ENCODE measurements around the gene OR52E2. TPM values are rescaled to one million over a fixed set of nuclear protein-coding genes. Genes with fewer than 3 reads are reported as not detected.

OR52E2 gene
- total RNA-seq, 4 donors from 2014 or later, result 2.7 TPM; not detected in 3

DNA sequence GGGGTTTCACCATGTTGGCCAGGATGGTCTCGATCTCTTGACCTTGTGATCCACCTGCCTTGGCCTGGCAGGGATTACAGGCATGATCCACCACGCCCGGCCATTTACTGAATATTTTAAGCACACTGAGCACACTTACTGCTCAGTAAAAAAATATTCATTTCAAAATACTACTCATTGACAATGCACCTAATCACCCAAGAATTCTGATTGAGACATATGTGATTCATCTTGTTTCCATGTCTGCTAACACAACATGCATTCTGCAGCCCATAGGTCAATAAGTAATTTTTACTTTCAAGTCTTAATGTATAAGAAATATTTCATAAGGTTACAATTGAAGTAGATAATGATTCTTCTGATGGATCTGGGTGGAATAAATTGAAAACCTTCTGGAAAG is 17.3 kb downstream of the OR52E2 start:
- no peak overlapping the region for H3K4me3 ChIP-seq (ENCODE audit: low read depth, poor library complexity, severe bottlenecking)
- intact Hi-C loops (cut with DNase I; ENCODE audit: low total_unique reads), result no loop called here
- 79 to 91% methylated on average over 3 of the region's 3 CpGs for WGBS, 2 donors
- no peak for TF ChIP-seq POLR2A (IDR thresholded peaks at IDR 0.05)
- TF ChIP-seq, protein P1, sequence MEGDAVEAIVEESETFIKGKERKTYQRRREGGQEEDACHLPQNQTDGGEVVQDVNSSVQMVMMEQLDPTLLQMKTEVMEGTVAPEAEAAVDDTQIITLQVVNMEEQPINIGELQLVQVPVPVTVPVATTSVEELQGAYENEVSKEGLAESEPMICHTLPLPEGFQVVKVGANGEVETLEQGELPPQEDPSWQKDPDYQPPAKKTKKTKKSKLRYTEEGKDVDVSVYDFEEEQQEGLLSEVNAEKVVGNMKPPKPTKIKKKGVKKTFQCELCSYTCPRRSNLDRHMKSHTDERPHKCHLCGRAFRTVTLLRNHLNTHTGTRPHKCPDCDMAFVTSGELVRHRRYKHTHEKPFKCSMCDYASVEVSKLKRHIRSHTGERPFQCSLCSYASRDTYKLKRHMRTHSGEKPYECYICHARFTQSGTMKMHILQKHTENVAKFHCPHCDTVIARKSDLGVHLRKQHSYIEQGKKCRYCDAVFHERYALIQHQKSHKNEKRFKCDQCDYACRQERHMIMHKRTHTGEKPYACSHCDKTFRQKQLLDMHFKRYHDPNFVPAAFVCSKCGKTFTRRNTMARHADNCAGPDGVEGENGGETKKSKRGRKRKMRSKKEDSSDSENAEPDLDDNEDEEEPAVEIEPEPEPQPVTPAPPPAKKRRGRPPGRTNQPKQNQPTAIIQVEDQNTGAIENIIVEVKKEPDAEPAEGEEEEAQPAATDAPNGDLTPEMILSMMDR (IDR thresholded peaks at IDR 0.05), result no peak
- no peak for DNase-seq (ENCODE audit: low spot score in 2 of 2)

DNA sequence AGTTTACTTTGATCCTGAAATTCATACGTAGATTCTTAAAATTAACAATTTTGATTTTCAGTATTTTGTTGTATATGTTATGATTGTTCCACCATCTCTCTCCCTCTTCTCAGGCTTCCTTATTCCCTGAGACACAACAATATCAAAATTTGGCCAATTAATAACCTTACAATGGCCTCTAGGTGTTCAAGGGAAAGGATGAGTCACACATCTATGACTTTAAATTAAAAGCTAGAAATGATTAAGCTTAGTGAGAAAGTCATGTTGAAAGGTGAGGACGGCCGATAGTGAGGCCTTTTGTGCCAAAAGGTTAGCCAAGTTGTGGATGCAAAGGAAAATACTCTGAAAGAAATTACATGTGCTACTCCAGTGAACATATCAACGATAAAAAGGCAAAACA is 18.6 kb downstream of the OR52E2 start:
- no peak for DNase-seq (ENCODE audit: low spot score in 2 of 2)
- H3K4me3 ChIP-seq (ENCODE audit: low read depth, poor library complexity, severe bottlenecking), result no peak overlapping the region
- intact Hi-C loops (cut with DNase I; ENCODE audit: low total_unique reads), result no loop called here
- TF ChIP-seq, protein P1 (IDR thresholded peaks at IDR 0.05), result no peak
- TF ChIP-seq POLR2A (IDR thresholded peaks at IDR 0.05), result no peak
- WGBS, 2 donors, result 72 to 76% methylated on average over 4 of the region's 4 CpGs

DNA sequence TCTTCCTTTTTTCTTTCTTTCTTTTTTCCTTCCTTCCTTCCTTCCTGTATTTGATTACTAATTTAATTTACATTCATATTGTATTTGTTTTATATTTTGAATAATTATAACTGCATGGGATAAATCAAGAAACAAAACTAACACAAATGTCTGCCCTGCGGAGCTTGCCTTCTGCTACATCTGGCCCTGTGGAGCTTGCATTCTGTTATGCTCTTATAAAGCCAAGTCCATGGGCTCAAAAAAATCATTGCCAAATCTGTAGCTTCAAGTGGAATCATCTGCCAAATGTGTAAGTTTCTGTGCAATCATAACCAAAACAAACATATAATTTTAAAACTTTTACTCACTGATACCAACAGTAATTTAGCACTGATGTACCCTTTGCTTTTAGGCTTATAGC is 21.1 kb downstream of the OR52E2 start:
- intact Hi-C loops (cut with DNase I; ENCODE audit: low total_unique reads), result no loop called here
- WGBS, 2 donors, result 65 to 87% methylated on average over 1 of the region's 1 CpG
- TF ChIP-seq, protein P1 (IDR thresholded peaks at IDR 0.05), result no peak
- TF ChIP-seq POLR2A (IDR thresholded peaks at IDR 0.05), result no peak
- H3K4me3 ChIP-seq (ENCODE audit: low read depth, poor library complexity, severe bottlenecking), result no peak overlapping the region
- no peak for DNase-seq (ENCODE audit: low spot score in 2 of 2)

DNA sequence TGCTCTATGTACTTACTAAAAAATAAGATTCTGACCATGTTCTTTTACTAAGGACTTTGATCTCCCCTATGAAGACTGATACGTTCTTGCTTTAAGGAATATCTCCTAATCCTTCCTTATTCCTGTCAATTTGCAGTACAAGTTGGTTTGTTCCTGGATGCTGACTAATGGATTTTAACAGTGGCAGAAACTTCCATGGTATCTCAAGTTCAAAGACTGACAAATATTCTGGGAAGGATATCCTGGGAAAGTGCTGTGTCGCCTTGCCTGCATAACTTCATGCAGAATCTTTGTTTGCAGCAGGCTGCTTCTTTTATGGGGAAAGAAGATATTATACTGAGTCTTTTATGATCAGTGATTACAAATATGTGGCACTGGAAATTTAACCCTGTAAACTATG is 21.5 kb downstream of the OR52E2 start:
- no peak for DNase-seq (ENCODE audit: low spot score in 2 of 2)
- WGBS, 2 donors, result 51 to 52% methylated on average over 2 of the region's 2 CpGs

DNA sequence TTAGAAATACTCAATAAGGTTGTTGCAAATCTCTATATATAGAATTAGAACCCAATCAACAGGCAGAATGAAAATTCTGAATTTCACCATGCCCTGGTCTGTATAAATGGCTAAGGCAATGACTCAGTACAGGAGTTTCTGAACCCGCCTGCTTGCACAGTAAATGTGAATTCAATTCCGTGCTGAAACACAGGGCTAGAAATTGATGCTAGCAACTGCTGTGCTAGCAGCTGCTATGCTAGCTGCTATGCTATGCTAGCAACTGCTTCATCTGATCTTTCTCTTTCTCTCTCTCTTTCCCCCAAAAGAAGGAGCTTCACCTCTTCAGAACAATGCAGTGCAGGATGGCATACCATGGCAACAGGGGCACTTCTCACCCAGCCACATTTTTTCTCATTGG is 22.8 kb downstream of the OR52E2 start:
- DNase-seq (ENCODE audit: low spot score in 2 of 2), result no peak
- no peak overlapping the region for H3K4me3 ChIP-seq (ENCODE audit: low read depth, poor library complexity, severe bottlenecking)
- intact Hi-C loops (cut with DNase I; ENCODE audit: low total_unique reads), result no loop called here
- TF ChIP-seq POLR2A (IDR thresholded peaks at IDR 0.05), result no peak
- TF ChIP-seq, protein P1 (IDR thresholded peaks at IDR 0.05), result no peak
- 75% methylated on average over 2 of the region's 2 CpGs for WGBS, 2 donors

More for the DNA sequence above, 21.5 kb downstream of the OR52E2 start:
- no peak overlapping the region for H3K4me3 ChIP-seq (ENCODE audit: low read depth, poor library complexity, severe bottlenecking)
- intact Hi-C loops (cut with DNase I; ENCODE audit: low total_unique reads), result no loop called here
- no peak for TF ChIP-seq POLR2A (IDR thresholded peaks at IDR 0.05)
- TF ChIP-seq, protein P1 (IDR thresholded peaks at IDR 0.05), result no peak

DNA sequence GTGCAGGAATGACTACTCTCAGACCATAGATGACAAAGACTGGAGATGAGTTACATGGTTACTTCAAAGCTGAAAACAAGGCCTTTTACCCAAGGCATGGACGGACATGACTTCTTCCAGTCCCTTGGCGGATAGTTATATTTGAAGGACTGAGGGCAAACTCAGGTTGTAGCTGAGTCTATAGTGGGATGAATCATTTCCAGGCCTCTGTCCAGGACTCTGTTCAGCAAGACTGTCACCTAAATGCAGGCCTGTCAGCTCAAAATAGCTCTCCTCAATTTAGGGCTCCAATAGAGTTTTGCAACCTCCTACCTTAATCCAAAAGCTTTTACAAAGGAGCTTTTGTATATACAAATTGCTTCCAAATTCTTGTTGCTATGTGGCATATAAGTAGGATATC is 37.4 kb downstream of the OR52E2 start:
- TF ChIP-seq, protein P1 (IDR thresholded peaks at IDR 0.05), result no peak
- TF ChIP-seq POLR2A (IDR thresholded peaks at IDR 0.05), result no peak
- DNase-seq (ENCODE audit: low spot score in 2 of 2), result no peak
- H3K4me3 ChIP-seq (ENCODE audit: low read depth, poor library complexity, severe bottlenecking), result no peak overlapping the region
- 92 to 93% methylated on average over 2 of the region's 2 CpGs for WGBS, 2 donors
- intact Hi-C loops (cut with DNase I; ENCODE audit: low total_unique reads), result no loop called here

All from lower leg skin (tissue), 4 donors.